Measurements from ENCODE around the gene SNAP25.

SNAP25 gene

GRCh38 chr20:10228330-10228729 lies 9.7 kb downstream of the SNAP25 start:
- TF ChIP-seq, protein P1, sequence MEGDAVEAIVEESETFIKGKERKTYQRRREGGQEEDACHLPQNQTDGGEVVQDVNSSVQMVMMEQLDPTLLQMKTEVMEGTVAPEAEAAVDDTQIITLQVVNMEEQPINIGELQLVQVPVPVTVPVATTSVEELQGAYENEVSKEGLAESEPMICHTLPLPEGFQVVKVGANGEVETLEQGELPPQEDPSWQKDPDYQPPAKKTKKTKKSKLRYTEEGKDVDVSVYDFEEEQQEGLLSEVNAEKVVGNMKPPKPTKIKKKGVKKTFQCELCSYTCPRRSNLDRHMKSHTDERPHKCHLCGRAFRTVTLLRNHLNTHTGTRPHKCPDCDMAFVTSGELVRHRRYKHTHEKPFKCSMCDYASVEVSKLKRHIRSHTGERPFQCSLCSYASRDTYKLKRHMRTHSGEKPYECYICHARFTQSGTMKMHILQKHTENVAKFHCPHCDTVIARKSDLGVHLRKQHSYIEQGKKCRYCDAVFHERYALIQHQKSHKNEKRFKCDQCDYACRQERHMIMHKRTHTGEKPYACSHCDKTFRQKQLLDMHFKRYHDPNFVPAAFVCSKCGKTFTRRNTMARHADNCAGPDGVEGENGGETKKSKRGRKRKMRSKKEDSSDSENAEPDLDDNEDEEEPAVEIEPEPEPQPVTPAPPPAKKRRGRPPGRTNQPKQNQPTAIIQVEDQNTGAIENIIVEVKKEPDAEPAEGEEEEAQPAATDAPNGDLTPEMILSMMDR (IDR thresholded peaks at IDR 0.05; ENCODE audit: low read depth, low read length), result no peak
- no peak for DNase-seq (ENCODE audit: extremely low read depth, low read depth)

DNA sequence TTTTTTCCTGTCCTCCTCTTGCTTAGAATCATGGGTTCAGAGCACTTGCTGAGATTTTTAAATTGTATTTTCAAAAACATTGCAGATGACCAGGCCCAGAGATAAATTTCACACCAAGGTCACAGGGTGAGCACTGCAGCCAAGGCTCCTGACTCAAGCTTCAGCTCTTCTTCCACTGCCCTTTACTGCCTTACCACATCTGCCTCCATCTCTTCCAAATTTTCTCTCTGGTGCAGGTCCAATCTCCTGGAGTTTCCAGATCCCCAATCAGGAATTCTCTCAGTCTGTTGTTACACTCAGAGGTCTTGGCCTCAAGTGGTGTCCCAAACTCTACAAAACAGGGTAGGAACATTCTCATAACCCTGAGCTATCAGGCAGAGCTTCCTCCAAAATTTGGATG lies 12.7 kb downstream of the SNAP25 start:
- TF ChIP-seq, protein P1 (IDR thresholded peaks at IDR 0.05; ENCODE audit: low read depth, low read length), result no peak
- no peak for DNase-seq (ENCODE audit: extremely low read depth, low read depth)

DNA sequence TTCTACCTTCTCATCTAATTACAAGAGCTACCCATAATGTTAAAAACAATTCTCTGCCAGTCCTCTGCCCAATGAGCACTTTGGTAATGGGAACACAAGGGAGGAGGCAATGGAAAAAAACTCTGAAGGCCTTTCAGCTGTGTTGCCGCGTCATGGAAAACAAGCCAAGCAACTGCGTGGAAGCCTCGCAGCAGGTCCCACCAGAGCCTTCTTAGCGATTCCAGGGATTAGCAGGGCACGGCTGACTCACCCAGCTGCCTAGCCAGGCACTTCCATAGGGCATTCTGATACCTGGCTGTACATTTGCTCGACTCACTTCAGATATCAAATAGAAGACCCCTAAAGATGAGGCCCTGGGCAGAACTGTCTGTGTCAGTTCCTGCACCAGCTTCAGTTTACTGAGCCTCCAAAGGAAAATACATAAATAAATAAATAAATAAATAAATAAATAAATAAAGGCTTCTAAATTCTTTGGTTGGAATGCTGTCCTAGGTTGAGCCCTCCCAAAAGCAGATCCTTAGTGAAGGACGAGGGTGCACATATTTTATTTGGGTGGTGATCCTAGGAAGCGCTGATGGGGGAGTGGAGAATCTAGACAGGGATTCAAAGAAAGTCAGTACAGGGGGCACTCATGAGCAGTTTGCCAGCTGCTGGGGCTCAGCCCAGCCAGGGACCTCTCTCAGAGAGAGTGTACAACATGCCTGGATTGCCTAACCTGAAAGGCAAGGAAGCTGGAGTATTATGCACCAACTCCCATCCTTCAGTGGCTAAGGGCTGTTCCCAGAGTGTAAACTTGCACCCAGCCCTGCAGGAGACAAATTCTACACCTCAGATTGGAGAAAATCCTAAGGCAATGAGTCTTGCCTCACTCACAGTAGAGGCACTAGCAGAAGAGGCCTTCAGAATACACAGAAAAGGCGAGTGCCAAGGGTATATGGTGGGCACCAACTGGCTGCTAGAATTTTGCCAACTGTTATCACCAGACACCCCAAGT lies 18.2 kb downstream of the SNAP25 start:
- TF ChIP-seq, protein P1 (IDR thresholded peaks at IDR 0.05; ENCODE audit: low read depth, low read length), result no peak
- DNase-seq (ENCODE audit: extremely low read depth, low read depth), result no peak

- DNase-seq (ENCODE audit: extremely low read depth, low read depth), result no peak
- TF ChIP-seq, protein P1 (IDR thresholded peaks at IDR 0.05; ENCODE audit: low read depth, low read length), result no peak
Observed at GRCh38 chr20:10239954-10240353, 21.3 kb downstream of the SNAP25 start.

- DNase-seq (ENCODE audit: extremely low read depth, low read depth), result no peak
- TF ChIP-seq, protein P1 (IDR thresholded peaks at IDR 0.05; ENCODE audit: low read depth, low read length), result no peak
Observed at GRCh38 chr20:10240655-10241054, 22.0 kb downstream of the SNAP25 start.

DNA sequence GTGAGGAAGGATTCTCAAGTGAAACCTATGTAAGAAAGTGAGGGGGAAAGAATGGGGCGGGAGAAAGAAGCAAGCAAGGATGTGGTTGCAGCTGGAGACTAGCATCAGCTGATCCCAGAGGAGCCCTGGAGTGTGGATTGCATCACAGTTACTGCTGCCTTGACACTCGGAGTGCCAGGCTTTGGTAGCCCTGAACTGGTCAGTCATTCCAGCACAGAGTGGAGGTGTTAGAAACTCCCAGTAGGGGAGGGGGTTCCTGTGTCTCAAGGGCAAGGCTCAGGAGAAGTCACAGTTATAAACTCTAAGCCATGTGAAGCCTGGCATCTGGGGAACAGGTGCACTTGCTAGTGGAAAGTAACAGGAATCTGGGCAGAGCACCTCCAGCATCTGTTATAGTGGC lies 23.5 kb downstream of the SNAP25 start:
- TF ChIP-seq, protein P1 (IDR thresholded peaks at IDR 0.05; ENCODE audit: low read depth, low read length), result no peak

DNA sequence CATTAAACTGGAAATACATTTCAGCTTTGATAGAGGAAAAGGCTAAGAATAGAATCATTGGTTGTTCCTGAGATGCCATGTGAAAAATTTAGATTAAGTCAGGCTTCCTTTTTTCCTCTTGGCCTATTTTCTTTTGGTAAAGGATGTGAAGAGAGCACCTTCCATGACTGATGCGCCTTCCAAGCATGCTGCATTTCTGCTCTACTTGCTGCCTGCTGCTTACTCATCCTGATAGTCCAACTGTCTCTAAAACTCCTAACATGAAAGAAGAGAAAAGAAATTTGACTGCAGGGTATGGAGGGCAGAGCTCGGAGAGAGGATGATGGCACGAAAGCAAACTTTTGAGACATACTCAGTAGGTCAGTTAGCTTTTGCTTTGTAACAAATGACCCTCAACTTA lies 28.8 kb downstream of the SNAP25 start:
- no peak for DNase-seq (ENCODE audit: extremely low read depth, low read depth)
- TF ChIP-seq, protein P1 (IDR thresholded peaks at IDR 0.05; ENCODE audit: low read depth, low read length), result no peak

More for the DNA sequence above, 23.5 kb downstream of the SNAP25 start:
- DNase-seq (ENCODE audit: extremely low read depth, low read depth), result no peak
